T follicular helper cell (primary cell): ENCODE results near the gene BPIFB4.
"Not testable (repeated sequence)": the region's sequence is repeated elsewhere in the genome, so short reads cannot be mapped to it uniquely, and the experiment has no call there.

Experiments used
- DNase-seq: peaks from one replicate; pipeline ENCODE4 v3.0.0-alpha.2; 2020; ENCODE audit warnings: low read depth
- total RNA-seq, 2 experiments: gene quantifications; one replicate each; lab custom pipeline; 2026; lab: John Stamatoyannopoulos, UW

BPIFB4 gene
- total RNA-seq, result 0 reads per million in 2 experiments

GRCh38 chr20:33079259-33079658 is at the start of gene BPIFB4:
Gene BPIFB4 (plus strand): TSS chr20:33079643. CDS start chr20:33081527, 1,884 bp downstream.
- no peak for DNase-seq

- DNase-seq, result no peak
Measured at GRCh38 chr20:33030076-33030475, 49.4 kb upstream of the BPIFB4 start.

GRCh38 chr20:33030569-33030968 is 48.9 kb upstream of the BPIFB4 start:
- no peak for DNase-seq

GRCh38 chr20:33031531-33031930 is 47.9 kb upstream of the BPIFB4 start, which contains the start of gene BPIFB6:
Gene BPIFB6 (plus strand): TSS chr20:33031648. CDS start chr20:33031648, 0 bp downstream.
- no peak for DNase-seq

DNA sequence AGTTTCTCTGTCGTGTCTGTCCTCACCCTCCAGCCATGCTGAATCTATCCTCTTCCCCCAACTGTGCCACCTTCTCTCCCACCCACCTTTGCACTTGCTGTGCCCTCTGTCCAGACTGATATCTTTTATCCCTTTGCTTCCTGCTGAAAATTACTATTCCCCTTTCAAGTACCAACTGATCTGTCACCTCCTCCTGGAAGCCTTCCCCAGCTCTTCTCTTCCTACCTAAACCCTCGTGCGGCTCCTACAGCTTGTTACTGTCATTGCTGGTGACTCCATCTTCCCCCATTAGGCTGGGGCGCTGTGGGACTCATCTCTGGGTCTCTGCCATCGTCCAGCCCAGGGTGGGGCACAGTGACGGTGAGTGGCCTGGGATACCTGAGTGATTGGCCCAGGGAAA is 46.9 kb upstream of the BPIFB4 start:
- DNase-seq, result no peak

- DNase-seq, result no peak
Measured at GRCh38 chr20:33033381-33033780, 46.1 kb upstream of the BPIFB4 start.

GRCh38 chr20:33034115-33034514 is 45.3 kb upstream of the BPIFB4 start:
- no peak for DNase-seq

DNA sequence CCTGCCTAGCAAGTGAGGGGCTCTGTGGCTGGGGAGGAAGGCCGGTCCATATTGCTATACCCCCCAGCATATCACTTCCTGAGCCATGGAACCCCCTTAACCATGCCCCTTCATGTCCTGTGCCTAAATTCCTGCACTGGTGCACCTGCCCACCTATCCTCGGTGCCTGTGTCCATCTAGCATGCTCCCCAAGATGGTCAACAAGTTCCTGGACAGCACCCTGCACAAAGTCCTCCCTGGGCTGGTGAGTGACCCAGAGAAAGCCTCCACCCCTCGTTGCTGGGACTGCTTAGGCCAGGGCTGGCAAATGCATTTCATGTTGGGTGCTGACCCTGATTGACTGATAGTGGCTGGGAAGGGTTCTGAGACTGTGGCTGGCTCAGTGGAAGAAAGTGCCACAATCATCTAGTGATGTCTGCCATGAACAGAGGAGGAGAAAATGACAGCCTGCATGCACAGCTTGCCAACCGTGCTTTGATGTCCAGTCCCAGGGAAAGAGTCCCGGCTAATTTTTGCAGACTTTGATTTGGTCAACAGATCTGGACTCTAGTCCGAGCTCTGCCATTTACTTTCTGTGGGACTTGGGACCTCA is 44.4 kb upstream of the BPIFB4 start:
- DNase-seq, result no peak

GRCh38 chr20:33037456-33037855 is 42.0 kb upstream of the BPIFB4 start:
- DNase-seq, result no peak

- DNase-seq, result no peak
Measured at GRCh38 chr20:33038243-33038642, 41.2 kb upstream of the BPIFB4 start.

DNA sequence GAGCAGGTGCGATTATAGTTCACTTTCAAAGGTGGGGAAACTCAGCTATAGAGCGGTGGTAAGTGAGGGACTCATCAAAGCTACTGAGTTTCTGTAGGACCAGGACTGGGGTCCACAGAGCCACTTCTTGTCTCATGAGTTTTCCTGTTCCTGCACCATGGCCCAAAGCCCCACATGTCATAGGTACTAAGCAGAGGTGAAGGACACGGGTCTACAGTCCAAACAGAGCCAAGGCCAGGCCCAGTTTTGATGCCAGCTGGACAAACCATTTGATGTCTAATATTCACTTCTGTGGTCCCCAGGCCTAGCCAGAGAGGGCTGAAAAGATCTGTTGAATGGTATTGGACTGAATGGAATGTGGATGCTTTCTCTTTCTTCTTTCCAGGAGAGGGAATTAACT is 37.0 kb upstream of the BPIFB4 start:
- DNase-seq, result no peak

GRCh38 chr20:33042983-33043730 is 36.3 kb upstream of the BPIFB4 start:
- DNase-seq, result no peak

DNA sequence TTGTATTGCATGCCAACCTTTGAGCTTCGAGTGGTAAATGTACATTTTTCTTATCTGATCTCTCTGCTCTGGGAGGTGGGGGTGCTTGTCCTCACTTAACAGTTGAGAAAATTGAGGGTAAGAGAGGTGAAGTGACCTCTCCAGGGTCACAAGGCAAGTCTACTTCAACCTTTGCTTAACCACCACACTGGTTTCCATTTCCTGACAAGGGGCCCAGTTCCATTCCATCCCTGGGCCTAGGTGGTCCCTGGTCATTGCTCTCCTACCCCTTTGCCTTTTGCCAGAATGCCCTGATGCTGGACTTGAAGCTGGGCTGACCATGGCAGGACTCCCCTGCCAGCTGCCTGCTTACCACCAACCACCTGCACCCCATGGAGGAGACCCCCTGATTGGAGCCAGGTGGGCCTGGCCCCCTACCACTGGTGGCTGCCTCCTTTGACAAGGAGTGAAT is 35.7 kb upstream of the BPIFB4 start:
- DNase-seq, result no peak

- DNase-seq, result not testable (repeated sequence)
Measured at GRCh38 chr20:33045129-33045721, 34.2 kb upstream of the BPIFB4 start.

- DNase-seq, result no peak
Measured at GRCh38 chr20:33046412-33046811, 33.0 kb upstream of the BPIFB4 start.

DNA sequence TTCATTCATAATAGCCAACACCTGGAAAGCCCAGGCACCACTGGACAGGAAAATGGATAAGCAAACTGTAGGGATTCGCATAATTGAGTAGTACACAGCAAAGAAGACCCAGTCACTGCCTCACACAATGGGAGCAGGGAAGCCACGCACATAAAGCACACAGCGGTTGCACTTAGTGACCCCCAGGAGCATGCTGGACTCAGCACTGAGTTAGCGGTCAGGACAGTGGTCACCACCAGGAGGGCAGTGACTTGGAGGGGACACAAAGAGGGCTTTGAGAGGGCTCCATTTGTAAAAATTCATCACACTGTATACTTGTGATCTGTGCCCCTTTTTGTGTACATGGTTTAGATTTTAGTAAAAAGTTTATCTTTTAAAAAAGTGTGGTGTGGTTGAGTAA is 28.1 kb upstream of the BPIFB4 start:
- no peak for DNase-seq

DNA sequence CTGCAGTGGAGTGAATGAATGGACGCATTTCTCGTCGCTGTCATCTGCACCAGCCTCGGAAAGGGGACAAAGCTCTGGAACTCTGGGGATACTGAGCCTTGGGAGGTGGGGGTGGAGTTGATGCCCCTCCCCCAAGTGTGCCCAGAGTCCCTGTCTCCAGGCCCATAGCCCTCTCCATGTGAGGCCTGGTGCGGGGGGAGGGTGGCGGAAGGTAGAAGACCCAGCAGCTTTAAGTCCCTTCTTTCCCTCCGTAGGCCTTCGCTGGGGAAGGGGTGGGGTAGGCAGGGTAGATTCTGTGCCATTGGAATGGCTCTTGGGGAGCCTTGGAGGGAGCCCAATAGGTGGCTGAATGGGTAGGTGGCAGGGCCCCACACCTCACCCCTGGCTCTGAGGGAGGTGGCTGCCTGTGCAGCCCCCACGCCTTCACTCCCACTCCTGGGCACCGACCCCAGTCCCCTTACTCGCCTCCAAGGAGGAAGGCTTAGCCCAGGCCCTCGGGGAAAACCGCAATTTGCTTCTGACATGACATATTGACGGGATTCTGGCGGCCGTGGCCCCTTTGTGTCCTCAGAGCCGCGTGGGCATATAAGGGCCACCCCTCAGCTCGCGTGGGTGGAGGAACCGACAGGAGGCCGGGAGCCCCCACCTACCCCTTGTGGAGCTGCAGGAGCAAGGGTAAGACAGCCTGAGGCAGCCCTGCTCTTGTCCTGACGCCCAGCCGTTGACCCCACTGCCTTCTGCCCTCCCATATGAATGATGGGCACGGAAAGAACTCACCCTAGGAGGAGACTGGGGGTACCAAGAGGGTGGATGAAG is 25.9 kb upstream of the BPIFB4 start, which contains the start of gene BPIFB3:
TSS of gene BPIFB3 (plus strand) at position 613 of the 816 bp plus-strand sequence. CDS start 1,533 bp downstream, outside the sequence.
- DNase-seq, result no peak

- no peak for DNase-seq
Measured at GRCh38 chr20:33054381-33054780, 25.1 kb upstream of the BPIFB4 start.

DNA sequence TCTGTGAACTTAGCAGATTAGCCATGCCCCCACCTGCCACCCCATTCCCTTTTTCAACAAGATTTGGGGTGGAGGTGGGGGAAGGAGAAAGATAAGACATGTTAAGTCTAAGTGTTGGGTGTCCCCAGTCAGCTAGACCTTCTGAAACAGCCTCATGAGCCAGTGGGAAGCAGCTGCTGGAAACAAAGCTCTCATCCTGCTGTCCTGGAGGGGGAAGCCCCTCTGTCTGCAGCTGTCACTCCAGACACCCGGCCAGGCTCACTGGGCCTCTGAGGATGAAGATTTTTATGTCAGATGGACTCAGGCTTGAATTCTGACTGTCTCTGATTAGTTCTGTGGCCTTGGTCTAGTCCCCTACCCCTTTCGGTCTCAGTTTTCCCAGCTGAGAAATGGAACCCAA is 24.7 kb upstream of the BPIFB4 start:
- no peak for DNase-seq

GRCh38 chr20:33059136-33059535 is 20.3 kb upstream of the BPIFB4 start:
- DNase-seq, result no peak

DNA sequence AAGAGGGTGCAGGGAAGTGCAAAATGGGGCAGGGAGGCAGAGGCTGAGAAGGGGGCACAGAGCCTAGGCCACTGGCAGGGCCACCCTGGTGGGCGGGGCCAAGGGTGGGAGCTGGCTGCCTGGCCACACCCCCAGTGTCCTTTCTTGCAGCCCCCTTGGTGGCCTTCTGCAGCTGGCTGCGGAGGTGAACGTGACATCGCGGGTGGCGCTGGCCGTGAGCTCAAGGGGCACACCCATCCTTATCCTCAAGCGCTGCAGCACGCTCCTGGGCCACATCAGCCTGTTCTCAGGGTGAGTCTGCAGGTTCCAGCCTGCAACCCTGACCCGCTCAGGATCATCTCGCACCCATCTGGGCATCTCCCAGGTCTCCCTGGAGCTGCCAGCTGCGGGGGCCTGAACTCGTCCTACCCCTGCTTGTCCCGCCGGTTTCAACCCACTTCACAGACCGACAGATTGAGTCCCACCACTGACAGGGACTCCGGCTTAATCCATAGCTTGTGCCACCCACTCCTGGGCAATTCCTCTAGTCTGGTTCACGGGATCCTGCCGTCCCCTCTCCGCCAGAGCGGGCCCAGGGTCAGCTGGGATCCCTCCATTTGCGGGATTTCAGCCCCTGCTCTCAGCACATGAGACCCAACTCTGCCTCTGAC is 19.6 kb upstream of the BPIFB4 start:
- DNase-seq, result no peak

DNA sequence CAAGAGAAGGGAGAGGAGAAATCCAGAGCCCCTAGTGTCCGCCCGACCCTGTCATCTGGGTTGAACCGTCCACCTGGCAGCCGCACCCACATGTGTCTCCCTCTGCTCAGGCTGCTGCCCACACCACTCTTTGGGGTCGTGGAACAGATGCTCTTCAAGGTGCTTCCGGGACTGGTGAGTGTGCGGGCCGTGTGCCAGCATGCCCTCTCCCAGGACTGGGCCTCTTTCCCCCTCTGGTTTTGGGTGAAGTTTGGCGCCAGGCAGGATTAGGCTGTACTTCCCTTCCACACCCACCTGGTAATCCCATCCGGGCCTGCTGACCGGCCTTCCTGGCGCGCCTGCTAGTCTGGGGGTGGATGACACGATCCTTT is 17.8 kb upstream of the BPIFB4 start:
- no peak for DNase-seq
